Measurements from ENCODE around the gene RNF17.
"Not testable (repeated sequence)": the region's sequence is repeated elsewhere in the genome, so short reads cannot be mapped to it uniquely, and the experiment has no call there.

The RNF17 gene

GRCh38 chr13:24745861-24746617, 17.9 kb upstream of the RNF17 start:
- DNase-seq = no peak

- no peak for DNase-seq
These were observed 17.2 kb upstream of the RNF17 start for GRCh38 chr13:24746618-24747247.

DNA sequence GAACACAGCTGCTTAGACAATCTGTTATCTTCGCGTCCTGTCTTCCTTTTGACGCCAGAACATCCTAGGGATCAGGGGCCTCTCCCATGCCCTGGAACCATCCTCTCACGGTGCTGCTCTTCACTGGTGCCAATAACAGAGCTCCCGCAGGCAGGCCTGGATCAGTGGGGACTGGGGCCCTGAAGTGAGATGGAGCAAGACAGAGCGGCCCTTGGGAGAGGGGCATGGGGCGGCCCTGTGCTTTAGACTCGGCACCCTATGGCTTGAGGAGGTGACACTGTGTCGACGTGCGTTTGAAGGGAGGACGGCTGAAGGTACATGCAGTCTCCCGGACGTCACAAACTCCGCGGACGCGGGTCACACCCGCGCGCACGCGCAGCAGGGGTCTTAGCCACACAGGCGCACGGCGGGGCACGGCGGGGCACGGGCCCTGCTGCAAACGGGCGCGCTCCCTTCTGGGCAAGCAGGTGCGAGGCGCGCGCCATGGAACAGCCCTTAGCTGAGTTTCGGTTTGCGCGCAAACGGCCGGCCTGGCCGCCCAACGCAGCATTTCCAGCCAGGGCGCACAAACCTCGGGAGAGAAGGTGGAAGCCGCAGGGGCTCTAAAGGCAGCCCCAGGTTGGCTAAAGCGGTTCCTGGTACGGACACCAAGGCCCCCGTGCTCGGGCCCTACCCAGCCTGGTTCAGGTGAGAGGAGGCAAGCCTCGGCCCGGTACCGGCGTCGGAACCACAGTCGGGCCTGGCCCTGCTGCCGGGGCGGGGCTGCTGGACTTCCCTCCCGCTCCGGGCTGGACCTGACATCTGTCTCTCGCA, 16.5 kb upstream of the RNF17 start:
- no peak for DNase-seq

DNA sequence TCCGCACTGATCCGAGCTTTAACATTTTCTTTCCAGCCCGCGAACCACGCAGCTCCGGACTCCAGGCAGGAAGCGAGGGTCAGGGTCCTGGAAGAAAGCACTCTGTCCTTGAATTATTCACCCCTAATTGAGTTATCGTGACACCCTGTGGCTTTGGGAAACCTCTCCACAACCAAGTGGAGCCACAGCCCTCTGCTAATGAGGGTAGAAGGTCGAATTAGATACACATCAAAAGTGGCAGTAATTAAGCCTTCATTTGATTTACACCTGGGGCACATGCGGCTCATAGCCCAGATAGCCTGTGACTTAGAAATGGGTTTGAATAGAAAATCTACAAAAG, 15.9 kb upstream of the RNF17 start:
- DNase-seq = no peak

DNA sequence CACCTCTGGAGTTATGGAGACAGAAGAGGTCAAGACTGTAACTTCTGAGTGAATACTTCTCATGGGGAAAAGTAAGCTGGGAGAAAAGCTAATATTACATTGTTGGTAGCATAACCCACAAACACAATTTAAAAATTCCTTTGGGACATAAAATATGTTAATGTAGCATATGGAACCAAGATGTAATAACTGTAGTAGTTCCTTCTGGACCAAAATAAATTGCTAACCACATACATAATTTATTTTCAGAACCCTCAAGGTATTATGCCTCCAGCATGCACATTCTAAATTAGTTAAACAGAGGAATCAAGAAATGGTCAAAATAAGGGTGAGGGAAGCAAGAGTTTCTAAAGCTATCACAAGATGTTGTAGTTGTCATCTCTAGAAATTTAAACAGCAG, 4.8 kb upstream of the RNF17 start:
- no peak for DNase-seq

- no peak for DNase-seq
These were observed 284 bp downstream of the RNF17 start for GRCh38 chr13:24764276-24764630.

DNA sequence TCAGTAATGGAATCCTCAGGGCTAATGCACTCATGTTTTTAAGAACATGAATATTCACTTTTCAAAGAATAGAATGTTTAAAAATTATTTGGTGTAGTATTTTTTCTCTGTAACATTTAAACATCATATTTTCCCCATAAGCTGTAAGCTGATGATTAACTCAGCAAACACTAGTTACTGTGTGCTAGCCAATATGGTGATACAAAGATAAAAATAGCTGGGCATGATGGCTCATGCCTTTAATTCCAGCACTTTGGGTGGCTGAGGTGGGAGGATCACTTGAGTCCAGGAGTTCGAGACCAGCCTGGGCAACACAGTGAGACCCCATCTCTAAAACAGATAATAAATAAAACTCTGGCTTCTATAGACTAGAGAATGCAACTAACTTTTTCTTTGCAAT, 13.2 kb downstream of the RNF17 start:
- DNase-seq = no peak

- no peak for DNase-seq
These were observed 20.4 kb downstream of the RNF17 start for GRCh38 chr13:24784319-24784718.

GRCh38 chr13:24788538-24788937, 24.6 kb downstream of the RNF17 start:
- DNase-seq = no peak

GRCh38 chr13:24802074-24802473, 38.1 kb downstream of the RNF17 start:
- DNase-seq = no peak

GRCh38 chr13:24821207-24821606, 57.2 kb downstream of the RNF17 start:
- no peak for DNase-seq

- DNase-seq = no peak
These were observed 58.7 kb downstream of the RNF17 start for GRCh38 chr13:24822640-24823039.

GRCh38 chr13:24823122-24823710, 59.2 kb downstream of the RNF17 start:
- DNase-seq = not testable (repeated sequence)

- DNase-seq = no peak
These were observed 63.8 kb downstream of the RNF17 start for GRCh38 chr13:24827799-24828198.

- no peak for DNase-seq
These were observed 71.0 kb downstream of the RNF17 start for GRCh38 chr13:24834902-24835510.

GRCh38 chr13:24837528-24837927, 73.6 kb downstream of the RNF17 start:
- DNase-seq = not testable (repeated sequence)

DNA sequence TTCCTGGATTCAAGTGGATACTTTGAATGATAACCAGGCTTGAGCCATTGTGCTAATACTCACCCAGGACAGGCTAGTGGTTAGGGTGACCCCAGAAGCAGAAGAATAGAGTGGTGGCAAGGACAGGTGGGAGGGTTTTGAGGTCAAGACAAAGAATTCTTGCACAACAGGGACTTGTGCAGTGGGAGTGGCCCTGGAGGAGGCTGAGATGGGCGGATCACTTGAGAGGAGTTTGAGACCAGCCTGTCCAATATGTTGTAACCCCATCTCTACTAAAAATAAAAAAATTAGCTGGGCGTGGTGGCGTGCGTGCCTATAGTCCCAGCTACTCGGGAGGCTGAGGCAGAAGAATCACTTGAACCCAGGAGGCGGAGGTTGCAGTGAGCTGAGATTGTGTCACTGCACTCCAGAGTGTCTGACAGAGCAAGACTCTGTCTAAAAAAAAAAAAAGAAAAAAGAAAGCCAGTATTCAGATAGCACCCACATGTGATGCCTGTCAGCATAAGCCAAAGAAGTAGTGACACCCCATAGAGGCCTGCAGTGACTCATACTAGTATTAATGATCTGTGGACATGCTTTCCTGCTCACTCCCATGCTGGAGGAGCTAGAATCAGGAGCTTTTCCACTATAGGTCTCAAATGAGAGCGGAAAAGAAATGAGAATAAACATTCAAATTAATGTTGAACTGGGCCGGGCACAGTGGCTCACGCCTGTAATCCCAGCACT, 78.7 kb downstream of the RNF17 start:
- no peak for DNase-seq

DNA sequence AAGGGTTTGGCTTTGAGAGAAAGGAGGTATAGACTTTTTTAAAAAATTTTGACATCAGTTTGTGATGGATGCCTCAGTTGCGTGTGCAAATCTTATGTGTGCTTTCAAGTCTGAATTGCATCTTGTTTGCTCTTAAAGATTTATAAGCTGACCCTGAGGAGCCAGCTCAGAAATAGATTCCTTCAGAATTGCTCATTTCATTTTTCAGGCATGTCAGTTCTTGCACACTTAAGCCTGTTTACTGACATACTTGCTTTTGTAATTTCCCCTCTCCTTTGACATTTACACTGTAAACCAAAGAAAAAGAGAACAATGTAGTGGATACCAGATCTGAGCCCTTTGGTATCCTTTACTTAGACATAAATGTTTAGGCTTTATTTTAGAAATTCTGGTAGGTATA, 87.6 kb downstream of the RNF17 start:
- DNase-seq = no peak

DNA sequence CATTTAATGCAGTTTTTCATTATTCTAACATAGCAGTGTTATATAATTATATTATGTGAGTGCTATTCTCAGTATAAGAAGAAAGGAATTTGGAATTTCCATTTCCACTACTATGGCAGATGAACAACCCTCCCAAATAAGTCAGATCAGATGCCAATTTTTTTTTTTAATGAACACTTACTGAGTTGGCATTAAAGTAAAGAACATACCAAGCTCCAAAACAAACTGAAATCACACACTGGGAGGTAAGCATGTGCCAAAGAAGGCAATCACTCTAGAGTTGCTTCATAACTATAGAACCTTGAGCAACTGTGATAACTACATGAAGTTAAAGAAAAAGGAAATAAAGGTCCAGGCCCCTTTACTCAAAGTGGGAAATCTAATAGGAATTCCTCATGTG, 90.3 kb downstream of the RNF17 start:
- DNase-seq = no peak

DNA sequence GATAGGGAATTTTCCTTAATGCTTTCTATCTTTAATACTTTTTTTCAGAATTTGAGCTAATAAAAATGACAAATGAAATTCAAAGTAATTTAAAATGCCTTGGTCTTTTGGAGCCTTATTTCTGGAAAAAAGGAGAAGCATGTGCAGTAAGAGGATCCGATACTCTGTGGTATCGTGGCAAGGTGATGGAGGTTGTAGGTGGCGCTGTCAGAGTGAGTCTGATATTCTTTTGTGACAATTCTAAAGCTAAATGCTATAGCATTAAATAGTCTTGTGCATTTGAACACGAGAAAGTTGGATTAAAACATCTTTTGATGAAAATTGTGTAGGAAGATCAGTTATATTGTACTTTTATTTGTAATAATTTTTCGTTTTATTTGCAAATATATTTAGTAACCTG, 95.0 kb downstream of the RNF17 start:
- no peak for DNase-seq

- no peak for DNase-seq
These were observed 96.8 kb downstream of the RNF17 start for GRCh38 chr13:24860770-24861169.

DNA sequence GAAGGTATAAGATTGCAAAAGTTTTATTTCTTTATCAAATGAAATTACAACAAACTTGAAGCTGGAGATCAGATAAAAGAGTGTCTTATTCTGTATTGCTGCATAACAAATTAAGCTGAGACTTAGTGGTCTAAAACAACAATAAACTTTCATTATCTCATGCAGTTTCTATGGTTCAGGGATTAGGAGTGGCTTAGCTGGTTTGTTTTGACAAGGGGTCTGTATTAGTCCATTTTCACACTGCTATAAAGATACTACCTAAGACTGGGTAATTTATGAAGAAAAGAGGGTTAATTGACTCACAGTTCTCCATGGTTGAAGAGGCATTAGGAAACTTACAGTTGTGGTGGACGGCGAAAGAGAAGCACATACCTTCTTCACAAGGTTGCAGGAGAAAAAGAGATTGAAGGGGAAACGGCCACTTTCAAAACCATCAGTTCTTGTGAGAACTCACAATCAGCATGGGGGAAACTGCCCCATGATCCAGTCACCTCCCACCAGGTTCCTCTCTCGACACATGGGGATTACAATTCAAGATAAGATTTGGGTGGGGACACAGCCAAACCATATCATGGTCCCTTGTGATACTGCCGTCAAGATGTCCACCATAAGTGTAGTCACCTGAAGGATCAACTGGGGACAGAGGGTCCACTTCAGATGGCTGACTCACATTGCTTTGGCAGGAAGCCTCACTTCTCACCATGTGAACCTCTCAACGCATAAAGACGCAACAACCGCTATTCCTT, 97.8 kb downstream of the RNF17 start:
- DNase-seq = no peak
